Measurements from ENCODE around the gene SLC8A3. TPM values are rescaled to one million over a fixed set of nuclear protein-coding genes. Genes with fewer than 3 reads are reported as not detected.

The SLC8A3 gene
- total and polyA plus RNA-seq, 9 donors, result 0.04 to 0.53 (median 0.10) TPM; not detected in 3

DNA sequence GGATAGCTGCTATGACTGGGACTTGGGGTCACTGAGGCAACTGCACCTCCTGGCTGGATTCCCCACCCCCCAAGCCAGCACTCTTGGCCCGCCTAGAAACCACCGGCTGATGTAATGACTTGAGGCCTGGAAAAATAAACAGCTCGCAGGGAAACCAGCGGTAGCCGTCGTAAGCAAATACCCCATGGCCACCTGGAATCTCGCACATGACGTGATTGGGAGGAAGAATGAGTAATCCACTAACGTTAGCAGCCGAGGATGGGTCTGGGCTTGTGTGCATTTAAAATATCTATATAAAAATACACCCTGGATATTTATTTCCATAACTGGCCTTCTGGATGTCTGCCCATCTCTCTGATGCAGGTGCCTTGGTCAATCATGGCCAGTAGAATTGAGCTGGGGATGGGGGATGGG, 189.5 kb downstream of the SLC8A3 start:
- H3K27ac ChIP-seq, result no peak overlapping the region
- no peaks in the 10 kb centered on the region for H3K36me3 ChIP-seq
- H3K4me1 ChIP-seq (ENCODE audit: insufficient read depth), result no peaks in the 10 kb centered on the region
- no peak overlapping the region for H3K4me3 ChIP-seq
- no peak for TF ChIP-seq EP300 (IDR thresholded peaks at IDR 0.05)
- TF ChIP-seq, protein P1, sequence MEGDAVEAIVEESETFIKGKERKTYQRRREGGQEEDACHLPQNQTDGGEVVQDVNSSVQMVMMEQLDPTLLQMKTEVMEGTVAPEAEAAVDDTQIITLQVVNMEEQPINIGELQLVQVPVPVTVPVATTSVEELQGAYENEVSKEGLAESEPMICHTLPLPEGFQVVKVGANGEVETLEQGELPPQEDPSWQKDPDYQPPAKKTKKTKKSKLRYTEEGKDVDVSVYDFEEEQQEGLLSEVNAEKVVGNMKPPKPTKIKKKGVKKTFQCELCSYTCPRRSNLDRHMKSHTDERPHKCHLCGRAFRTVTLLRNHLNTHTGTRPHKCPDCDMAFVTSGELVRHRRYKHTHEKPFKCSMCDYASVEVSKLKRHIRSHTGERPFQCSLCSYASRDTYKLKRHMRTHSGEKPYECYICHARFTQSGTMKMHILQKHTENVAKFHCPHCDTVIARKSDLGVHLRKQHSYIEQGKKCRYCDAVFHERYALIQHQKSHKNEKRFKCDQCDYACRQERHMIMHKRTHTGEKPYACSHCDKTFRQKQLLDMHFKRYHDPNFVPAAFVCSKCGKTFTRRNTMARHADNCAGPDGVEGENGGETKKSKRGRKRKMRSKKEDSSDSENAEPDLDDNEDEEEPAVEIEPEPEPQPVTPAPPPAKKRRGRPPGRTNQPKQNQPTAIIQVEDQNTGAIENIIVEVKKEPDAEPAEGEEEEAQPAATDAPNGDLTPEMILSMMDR (IDR thresholded peaks at IDR 0.05), result no peak
- no peak for TF ChIP-seq POLR2A (IDR thresholded peaks at IDR 0.05)
- no peaks in the 10 kb centered on the region for H3K27me3 ChIP-seq
- H3K9me3 ChIP-seq, result no peaks in the 10 kb centered on the region
- WGBS, 3 donors, result 61 to 69% (median 65%) methylated on average over 10 of the region's 10 CpGs
- DNase-seq, result no peak
- intact Hi-C loops (cut with DNase I), result no loop called here

DNA sequence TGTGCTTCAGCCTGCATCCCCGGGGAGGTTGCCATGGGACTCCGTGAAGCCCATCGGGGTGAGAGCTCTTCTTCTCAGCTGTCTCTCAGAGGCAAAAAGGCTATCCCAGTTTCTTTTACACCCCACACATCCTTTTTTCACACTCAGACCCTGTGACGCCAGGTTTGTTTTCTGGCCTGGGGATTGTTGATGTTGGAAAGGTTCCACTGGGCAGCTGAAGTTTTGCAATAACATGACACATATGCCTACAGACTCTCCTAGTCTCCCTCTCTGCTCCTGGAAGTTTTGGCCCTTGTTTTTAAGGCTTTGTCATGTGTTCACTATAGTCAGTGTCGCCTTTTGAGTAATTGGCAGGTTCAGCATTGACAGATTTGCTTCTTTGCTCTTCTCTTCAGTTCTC, 190.9 kb downstream of the SLC8A3 start:
- WGBS, 3 donors, result 12 to 18% (median 14%) methylated on average over 5 of the region's 5 CpGs
- Histone ChIP-seq H3K27me3 (no peaks in the 10 kb centered on the region), H3K27ac (no peak overlapping the region), H3K36me3 (no peaks in the 10 kb centered on the region), H3K9me3 (no peaks in the 10 kb centered on the region), H3K4me1 (ENCODE audit: insufficient read depth) (no peaks in the 10 kb centered on the region), H3K4me3 (no peak overlapping the region)
- intact Hi-C loops (cut with DNase I), result no loop called here
- TF ChIP-seq POLR2A (IDR thresholded peaks at IDR 0.05), result no peak
- TF ChIP-seq EP300 (IDR thresholded peaks at IDR 0.05), result no peak
- TF ChIP-seq, protein P1 (IDR thresholded peaks at IDR 0.05), result no peak
- DNase-seq, result peak in 4 of 5 donors; percentile 22 to 52 (median 35)

DNA sequence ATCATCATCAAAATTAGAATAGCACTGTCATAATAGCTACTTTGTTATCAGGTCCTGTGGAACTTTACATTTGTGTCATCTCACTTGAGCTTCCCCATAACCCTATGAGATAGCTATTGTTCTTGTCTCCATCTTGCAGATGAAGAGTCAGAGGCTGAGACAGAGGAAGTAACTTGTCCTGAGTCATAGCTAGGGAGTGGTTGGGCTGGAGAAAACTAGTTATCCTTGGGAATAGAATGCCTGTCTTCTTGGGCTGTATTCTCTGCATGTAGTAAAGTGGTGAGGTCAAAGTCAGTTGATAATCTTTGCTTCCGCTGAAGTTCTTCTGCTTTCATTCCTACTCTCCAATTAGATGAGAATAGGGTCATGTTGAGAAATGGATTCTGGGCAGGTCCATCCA, 192.5 kb downstream of the SLC8A3 start:
- intact Hi-C loops (cut with DNase I), result no loop called here
- Histone ChIP-seq H3K27me3 (no peaks in the 10 kb centered on the region), H3K9me3 (no peaks in the 10 kb centered on the region), H3K27ac (no peak overlapping the region), H3K4me3 (no peak overlapping the region), H3K36me3 (no peaks in the 10 kb centered on the region), H3K4me1 (ENCODE audit: insufficient read depth) (no peaks in the 10 kb centered on the region)
- no peak for DNase-seq
- 79 to 90% (median 81%) methylated on average over 1 of the region's 1 CpG for WGBS, 3 donors
- TF ChIP-seq, protein P1 (IDR thresholded peaks at IDR 0.05), result no peak
- TF ChIP-seq POLR2A (IDR thresholded peaks at IDR 0.05), result no peak
- TF ChIP-seq EP300 (IDR thresholded peaks at IDR 0.05), result no peak

Other genes starting within 250 kb of the SLC8A3 start
- 10 to 100 TPM; 18.7 to 46.3 (median 27.8) TPM for gene COX16, start 170.7 kb upstream of the SLC8A3 start, total RNA-seq
- gene COX16, start 170.7 kb upstream of the SLC8A3 start, polyA plus RNA-seq, result 10 to 100 TPM; 35.4 to 38.8 TPM
- 10 to 100 TPM in 6 of 7 donors, 1 to 10 TPM in 1; 7.9 to 24.3 (median 20.6) TPM for gene SYNJ2BP, start 228.1 kb upstream of the SLC8A3 start, total RNA-seq
- 10 to 100 TPM in 1 of 2 donors, 1 to 10 TPM in 1; 9.0 to 31.7 TPM for gene SYNJ2BP, start 228.1 kb upstream of the SLC8A3 start, polyA plus RNA-seq